Esophagus muscularis mucosa (tissue), 4 donors: ENCODE measurements around the gene CREB3L2.
"Not testable (repeated sequence)": the region's sequence is repeated elsewhere in the genome, so short reads cannot be mapped to it uniquely, and the experiment has no call there.

ENCODE experiments used
- CTCF ChIP-seq, 3 experiments: fragments of 200-600 bp in 2 of 3; fragments of 450-650 bp in 1 of 3; sonication (generic) in 2 of 3; IDR thresholded peaks; one replicate each; pipeline ENCODE4 v1.5.1; 2017 to 2019; ENCODE audit warnings: antibody characterized with exemption in 3 of 3, mild to moderate bottlenecking in 2 of 3, moderate library complexity in 1 of 3
- EP300 ChIP-seq: sonication (generic); formaldehyde crosslinking; IDR thresholded peaks from one replicate; pipeline ENCODE4 v1.6.1; 2017; ENCODE audit warnings: antibody characterized with exemption
- POLR2A ChIP-seq: fragments of 450-650 bp; IDR thresholded peaks from one replicate; pipeline ENCODE4 v1.6.1; 2017; ENCODE audit warnings: antibody characterized with exemption, moderate library complexity, mild to moderate bottlenecking, low read depth
- POLR2AphosphoS5 ChIP-seq, 2 donors: sonication (generic); formaldehyde crosslinking; IDR thresholded peaks; one replicate each; pipeline ENCODE4 v1.6.1; 2017; ENCODE audit warnings: antibody characterized with exemption in 2 of 2

GRCh38 chr7:137906636-137907035, 95.2 kb downstream of the CREB3L2 start:
- TF ChIP-seq POLR2A; CTCF (IDR thresholded peaks at IDR 0.05); POLR2AphosphoS5 (IDR thresholded peaks at IDR 0.05); EP300: not testable (repeated sequence)
